K562 (cell line): ENCODE results near the gene ZNF222. TPM values are rescaled to one million over a fixed set of nuclear protein-coding genes. Genes with fewer than 3 reads are reported as not detected.

Source experiments
- BCL6 ChIP-seq: fragments of 250-450 bp; sonication (Bioruptor Pico); IDR thresholded peaks from 2 replicates; pipeline ENCODE4 v1.4.0; 2020
- CHD2 ChIP-seq: IDR thresholded peaks from 2 replicates; pipeline ENCODE4 v1.6.1; 2011; ENCODE audit warnings: low read depth, low read length
- CREM ChIP-seq: IDR thresholded peaks from 2 replicates; pipeline ENCODE4 v1.6.1; 2014; ENCODE audit warnings: antibody characterized with exemption, low read depth
- DIDO1 ChIP-seq: fragments of 450-650 bp; IDR thresholded peaks from 2 replicates; pipeline ENCODE4 v1.6.1; 2016; ENCODE audit warnings: low read depth, missing biosample characterization, missing genetic modification characterization
- GTF2B ChIP-seq: IDR thresholded peaks from 2 replicates; pipeline ENCODE4 v1.6.1; 2011; ENCODE audit not compliant: insufficient read length; ENCODE audit errors: extremely low read depth
- MCM2 ChIP-seq: fragments of 450-650 bp; IDR thresholded peaks from 2 replicates; pipeline ENCODE4 v1.6.1; 2017; ENCODE audit warnings: low read depth, mild to moderate bottlenecking
- MTA1 ChIP-seq: fragments of 450-650 bp; IDR thresholded peaks from 2 replicates; pipeline ENCODE4 v1.6.1; 2017; ENCODE audit warnings: borderline replicate concordance
- NFE2L1 ChIP-seq: fragments of 450-650 bp; IDR thresholded peaks from 2 replicates; pipeline ENCODE4 v1.6.1; 2016; ENCODE audit warnings: missing genetic modification characterization, low read depth, mild to moderate bottlenecking, missing compliant biosample characterization, moderate library complexity, borderline replicate concordance
- RBM39 ChIP-seq: fragments of 200-400 bp; formaldehyde crosslinking; optimal IDR thresholded peaks from 2 replicates; pipeline ENCODE3; 2018; ENCODE audit warnings: low read depth, low read length
- RFX5 ChIP-seq: IDR thresholded peaks from 2 replicates; pipeline ENCODE4 v1.6.1; 2011; ENCODE audit warnings: low read depth, mild to moderate bottlenecking, improper control_type of control experiment, low read length
- RREB1 ChIP-seq: fragments of 250-450 bp; sonication (Bioruptor Pico); IDR thresholded peaks from 2 replicates; pipeline ENCODE4 v1.4.0; 2020
- SMARCA4 ChIP-seq: fragments of 450-650 bp; IDR thresholded peaks from 2 replicates; pipeline ENCODE4 v1.6.1; 2016
- TAL1 ChIP-seq: fragments of 450-650 bp; IDR thresholded peaks from 2 replicates; pipeline ENCODE4 v1.6.1; 2016; ENCODE audit warnings: mild to moderate bottlenecking
- TEAD4 ChIP-seq, 2 experiments: sonication (generic) in 1 of 2; formaldehyde crosslinking in 1 of 2; IDR thresholded peaks; 2 replicates each; pipeline versions ENCODE4 v1.6.1 to v1.8.0; 2012 to 2022; ENCODE audit warnings: borderline replicate concordance in 1 of 2, inconsistent platforms in 1 of 2, low read length in 1 of 2, mild to moderate bottlenecking in 1 of 2, missing genetic modification reagents in 1 of 2
- USF1 ChIP-seq: sonication (generic); formaldehyde crosslinking; IDR thresholded peaks from 2 replicates; pipeline ENCODE4 v1.9.0; 2022; ENCODE audit warnings: mild to moderate bottlenecking, missing genetic modification reagents
- ZHX1 ChIP-seq: fragments of 150-350 bp; conservative IDR thresholded peaks from 2 replicates; pipeline ENCODE4 v1.6.1; 2014; ENCODE audit warnings: low read length
- ZKSCAN8 ChIP-seq: fragments of 200-800 bp; sonication (Bioruptor generic); IDR thresholded peaks from 2 replicates; pipeline ENCODE4 v1.6.1; 2016; ENCODE audit warnings: missing genetic modification characterization, missing compliant biosample characterization
- ZNF12 ChIP-seq: sonication (generic); formaldehyde crosslinking; IDR thresholded peaks from 2 replicates; pipeline ENCODE4 v1.4.0; 2020; ENCODE audit warnings: mild to moderate bottlenecking, missing genetic modification reagents
- ZNF133 ChIP-seq: fragments of 250-450 bp; sonication (Bioruptor Pico); IDR thresholded peaks from 2 replicates; pipeline ENCODE4 v1.4.0; 2020; ENCODE audit warnings: mild to moderate bottlenecking
- ZNF785 ChIP-seq: fragments of 250-450 bp; sonication (Bioruptor Pico); IDR thresholded peaks from 2 replicates; pipeline ENCODE4 v1.4.0; 2020; ENCODE audit warnings: mild to moderate bottlenecking
- polyA plus RNA-seq, 8 experiments: library from polyadenylated mRNA; depleted of rRNA in 4 of 8; stranded (reverse) in 5 of 8; unstranded in 3 of 8; fragments of >200 nt; fragmentation: Nextera tagmentation in 2 of 8; fragmentation: Illumina TruSeq in 1 of 8; extraction: Ambion mirVana in 2 of 8; extraction: Trizol in 1 of 8; gene quantifications; 2 replicates each; pipeline versions ENCODE4 v1.2.1 to v1.2.3, GENCODE V29; 2011 to 2014; ENCODE audit warnings: inconsistent platforms in 1 of 8, missing spikeins in 1 of 8
- total RNA-seq, 7 experiments: library from RNA; depleted of rRNA in 6 of 7; stranded (reverse); fragments of >200 nt in 6 of 7; fragmentation: Illumina TruSeq in 2 of 7; extraction: Trizol in 2 of 7; gene quantifications; 2 replicates each; pipeline versions ENCODE4 v1.2.1 to v1.2.3, GENCODE V29; 2011 to 2021; ENCODE audit warnings: low replicate concordance in 1 of 7

The ZNF222 gene
- total and polyA plus RNA-seq, 9 of the 15 experiments (the other 6 are each of a cell fraction or from before 2014, with no cell fraction given), result 2.3 to 4.5 (median 3.0) TPM

GRCh38 chr19:44025217-44025936 is at the start of gene ZNF222 (continued):
- TF ChIP-seq ZNF785 (CRISPR knock-in tag), result no peak
- TF ChIP-seq ZNF12, result no peak
- no peak for TF ChIP-seq TAL1
- no peak for TF ChIP-seq RBM39
- no peak for TF ChIP-seq RFX5
- no peak for TF ChIP-seq ZNF133 (CRISPR knock-in tag)
- TF ChIP-seq ZKSCAN8 (CRISPR knock-in tag), result no peak
- no peak for TF ChIP-seq GTF2B
- no peak for TF ChIP-seq USF1 (CRISPR knock-in tag)
- no peak for TF ChIP-seq NFE2L1 (tag)
- TF ChIP-seq BCL6 (CRISPR knock-in tag), result no peak
- TF ChIP-seq DIDO1 (tag), result peak; percentile 23; the same call in 1 of the 2 replicates
- TF ChIP-seq CREM, result peak; percentile 96
- TF ChIP-seq ZHX1, result no peak
- no peak for TF ChIP-seq SMARCA4
- TF ChIP-seq MCM2, result no peak
- TF ChIP-seq RREB1, result no peak
- peak; percentile 94 for TF ChIP-seq MTA1
- no peak for TF ChIP-seq CHD2
- no peak for TF ChIP-seq TEAD4 (IDR thresholded peaks at IDR 0.05; ENCODE audit: low read length)
- TF ChIP-seq TEAD4 (CRISPR knock-in tag; IDR thresholded peaks at IDR 0.05; ENCODE audit: borderline replicate concordance), result no peak
